ENCODE results near the gene EARS2.

DNA sequence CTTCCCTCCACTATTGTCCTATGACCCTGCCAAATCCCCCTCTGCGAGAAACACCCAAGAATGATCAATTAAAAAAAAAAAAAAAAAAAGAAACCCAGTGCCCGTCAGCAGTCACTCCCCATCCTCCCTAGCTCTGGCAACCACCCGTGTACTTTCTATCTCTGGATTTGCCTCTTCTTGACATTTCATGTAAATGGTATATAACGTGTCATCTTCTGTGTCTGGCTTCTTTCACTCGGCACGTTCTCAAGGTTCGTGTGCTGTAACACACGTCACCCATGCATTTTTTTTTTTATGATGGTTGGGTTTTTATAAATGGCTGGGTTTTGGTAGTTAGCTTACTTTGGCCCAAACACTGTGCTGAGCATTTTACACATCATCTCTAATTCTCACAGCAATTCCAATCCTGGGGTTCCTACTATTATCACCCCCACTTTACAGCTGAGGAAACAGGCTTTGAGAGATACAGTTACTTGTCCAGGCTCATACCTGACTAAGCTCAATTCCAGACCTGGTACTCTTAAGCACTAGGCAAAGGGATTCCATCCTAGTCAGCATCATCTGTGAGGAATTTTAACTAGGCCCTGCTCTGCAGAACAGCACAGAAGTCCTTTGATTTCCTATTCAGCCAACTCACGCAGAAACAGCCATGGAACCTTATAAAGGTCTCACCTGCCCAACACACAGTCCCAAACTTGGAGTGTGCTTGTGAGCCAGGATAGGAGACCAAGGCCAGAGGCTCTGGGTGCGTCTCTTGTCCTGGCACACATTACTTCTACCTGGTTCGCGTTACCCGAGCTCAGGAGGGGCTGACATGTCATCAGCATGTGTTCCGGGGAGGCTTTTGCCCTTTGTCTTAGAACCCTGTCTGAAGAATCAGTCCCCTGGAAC, 27.3 kb upstream of the EARS2 start:
- TF ChIP-seq NFATC4 (CRISPR knock-in tag; IDR thresholded peaks at IDR 0.05) (no peak), FOXP1 (CRISPR knock-in tag; IDR thresholded peaks at IDR 0.05; ENCODE audit: borderline replicate concordance) (no peak), SP1 (CRISPR knock-in tag; conservative IDR thresholded peaks at IDR 0.05) (no peak), TEAD4 (CRISPR knock-in tag; IDR thresholded peaks at IDR 0.05) (no peak), HMGA2 (CRISPR knock-in tag; IDR thresholded peaks at IDR 0.05) (no peak), ZNF423 (CRISPR knock-in tag; IDR thresholded peaks at IDR 0.05) (no peak)
- TF ChIP-seq, protein P1, sequence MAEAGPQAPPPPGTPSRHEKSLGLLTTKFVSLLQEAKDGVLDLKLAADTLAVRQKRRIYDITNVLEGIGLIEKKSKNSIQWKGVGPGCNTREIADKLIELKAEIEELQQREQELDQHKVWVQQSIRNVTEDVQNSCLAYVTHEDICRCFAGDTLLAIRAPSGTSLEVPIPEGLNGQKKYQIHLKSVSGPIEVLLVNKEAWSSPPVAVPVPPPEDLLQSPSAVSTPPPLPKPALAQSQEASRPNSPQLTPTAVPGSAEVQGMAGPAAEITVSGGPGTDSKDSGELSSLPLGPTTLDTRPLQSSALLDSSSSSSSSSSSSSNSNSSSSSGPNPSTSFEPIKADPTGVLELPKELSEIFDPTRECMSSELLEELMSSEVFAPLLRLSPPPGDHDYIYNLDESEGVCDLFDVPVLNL (CRISPR knock-in tag; IDR thresholded peaks at IDR 0.05; ENCODE audit: borderline replicate concordance, low read depth), result no peak
- TF ChIP-seq, protein P2, sequence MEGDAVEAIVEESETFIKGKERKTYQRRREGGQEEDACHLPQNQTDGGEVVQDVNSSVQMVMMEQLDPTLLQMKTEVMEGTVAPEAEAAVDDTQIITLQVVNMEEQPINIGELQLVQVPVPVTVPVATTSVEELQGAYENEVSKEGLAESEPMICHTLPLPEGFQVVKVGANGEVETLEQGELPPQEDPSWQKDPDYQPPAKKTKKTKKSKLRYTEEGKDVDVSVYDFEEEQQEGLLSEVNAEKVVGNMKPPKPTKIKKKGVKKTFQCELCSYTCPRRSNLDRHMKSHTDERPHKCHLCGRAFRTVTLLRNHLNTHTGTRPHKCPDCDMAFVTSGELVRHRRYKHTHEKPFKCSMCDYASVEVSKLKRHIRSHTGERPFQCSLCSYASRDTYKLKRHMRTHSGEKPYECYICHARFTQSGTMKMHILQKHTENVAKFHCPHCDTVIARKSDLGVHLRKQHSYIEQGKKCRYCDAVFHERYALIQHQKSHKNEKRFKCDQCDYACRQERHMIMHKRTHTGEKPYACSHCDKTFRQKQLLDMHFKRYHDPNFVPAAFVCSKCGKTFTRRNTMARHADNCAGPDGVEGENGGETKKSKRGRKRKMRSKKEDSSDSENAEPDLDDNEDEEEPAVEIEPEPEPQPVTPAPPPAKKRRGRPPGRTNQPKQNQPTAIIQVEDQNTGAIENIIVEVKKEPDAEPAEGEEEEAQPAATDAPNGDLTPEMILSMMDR (IDR thresholded peaks at IDR 0.05), result no peak
- TF ChIP-seq, protein P3, sequence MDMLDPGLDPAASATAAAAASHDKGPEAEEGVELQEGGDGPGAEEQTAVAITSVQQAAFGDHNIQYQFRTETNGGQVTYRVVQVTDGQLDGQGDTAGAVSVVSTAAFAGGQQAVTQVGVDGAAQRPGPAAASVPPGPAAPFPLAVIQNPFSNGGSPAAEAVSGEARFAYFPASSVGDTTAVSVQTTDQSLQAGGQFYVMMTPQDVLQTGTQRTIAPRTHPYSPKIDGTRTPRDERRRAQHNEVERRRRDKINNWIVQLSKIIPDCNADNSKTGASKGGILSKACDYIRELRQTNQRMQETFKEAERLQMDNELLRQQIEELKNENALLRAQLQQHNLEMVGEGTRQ (CRISPR knock-in tag; IDR thresholded peaks at IDR 0.05), result no peak
- TF ChIP-seq, protein P4, sequence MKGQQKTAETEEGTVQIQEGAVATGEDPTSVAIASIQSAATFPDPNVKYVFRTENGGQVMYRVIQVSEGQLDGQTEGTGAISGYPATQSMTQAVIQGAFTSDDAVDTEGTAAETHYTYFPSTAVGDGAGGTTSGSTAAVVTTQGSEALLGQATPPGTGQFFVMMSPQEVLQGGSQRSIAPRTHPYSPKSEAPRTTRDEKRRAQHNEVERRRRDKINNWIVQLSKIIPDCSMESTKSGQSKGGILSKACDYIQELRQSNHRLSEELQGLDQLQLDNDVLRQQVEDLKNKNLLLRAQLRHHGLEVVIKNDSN (CRISPR knock-in tag; IDR thresholded peaks at IDR 0.05), result no peak

All from WTC11 (cell line).